Mesenchymal stem cell (in vitro differentiated cells and primary cell): ENCODE results near the gene ARHGEF3.

Experiments used
- DNase-seq: peaks from one replicate; pipeline ENCODE4 v3.0.0-alpha.2; 2013
- H2AFZ ChIP-seq: one replicate; pipeline ENCODE4 v1.6.1; 2013; ENCODE audit warnings: low read depth, mild to moderate bottlenecking, control low read depth, inconsistent platforms, low read length, moderate library complexity
- H2AK5ac ChIP-seq: 2 replicates; pipeline ENCODE4 v1.6.1; 2013; ENCODE audit warnings: low read length, moderate library complexity, mild to moderate bottlenecking, inconsistent platforms; ENCODE audit not compliant: severe bottlenecking
- H2BK120ac ChIP-seq: one replicate; pipeline ENCODE4 v1.6.1; 2013; ENCODE audit warnings: low read depth, mild to moderate bottlenecking, inconsistent platforms, low read length, moderate library complexity
- H2BK12ac ChIP-seq, 2 experiments: one replicate each; pipeline ENCODE4 v1.6.1; 2013; ENCODE audit warnings: inconsistent platforms in 2 of 2, low read length in 2 of 2, mild to moderate bottlenecking in 2 of 2, moderate library complexity in 2 of 2, control low read depth in 1 of 2
- H2BK15ac ChIP-seq: one replicate; pipeline ENCODE4 v1.6.1; 2013; ENCODE audit warnings: mild to moderate bottlenecking, low read depth, inconsistent platforms; ENCODE audit not compliant: poor library complexity, severe bottlenecking
- H2BK5ac ChIP-seq: 2 replicates; pipeline ENCODE4 v1.6.1; 2013; ENCODE audit warnings: low read depth, mild to moderate bottlenecking, low read length, control low read depth, inconsistent platforms; ENCODE audit not compliant: poor library complexity, severe bottlenecking
- H3K14ac ChIP-seq, 2 experiments: one replicate each; pipeline ENCODE4 v1.6.1; 2013; ENCODE audit warnings: inconsistent platforms in 2 of 2, low read length in 2 of 2, control low read depth in 1 of 2, mild to moderate bottlenecking in 1 of 2, moderate library complexity in 1 of 2
- H3K18ac ChIP-seq, 2 experiments: one replicate each; pipeline ENCODE4 v1.6.1; 2013; ENCODE audit warnings: inconsistent platforms in 2 of 2, low read length in 2 of 2, control low read depth in 1 of 2, low read depth in 1 of 2, mild to moderate bottlenecking in 1 of 2
- H3K23ac ChIP-seq, 2 experiments: one replicate each; pipeline ENCODE4 v1.6.1; 2013; ENCODE audit warnings: inconsistent platforms in 2 of 2, low read length in 2 of 2, mild to moderate bottlenecking in 2 of 2, moderate library complexity in 2 of 2, control low read depth in 1 of 2
- H3K27ac ChIP-seq: 2 replicates; pipeline ENCODE4 v1.5.1; 2013; ENCODE audit warnings: mild to moderate bottlenecking, moderate library complexity, low read length, control low read depth, inconsistent platforms; ENCODE audit not compliant: poor library complexity, severe bottlenecking
- H3K27me3 ChIP-seq, 2 experiments: 2 replicates each; pipeline versions ENCODE4 v1.6.1 to v1.7.0; 2013; ENCODE audit warnings: low read length in 2 of 2, mild to moderate bottlenecking in 2 of 2, moderate library complexity in 2 of 2, control low read depth in 1 of 2, inconsistent platforms in 1 of 2; ENCODE audit not compliant: control insufficient read depth in 1 of 2, insufficient read depth in 1 of 2
- H3K36me3 ChIP-seq, 2 experiments: 2 replicates each; pipeline versions ENCODE4 v1.6.1 to v1.7.0; 2013; ENCODE audit warnings: low read length in 2 of 2, control low read depth in 1 of 2, inconsistent platforms in 1 of 2, low read depth in 1 of 2, mild to moderate bottlenecking in 1 of 2; ENCODE audit not compliant: insufficient read depth in 2 of 2, control insufficient read depth in 1 of 2
- H3K4ac ChIP-seq, 2 experiments: one replicate each; pipeline ENCODE4 v1.6.1; 2013; ENCODE audit warnings: inconsistent platforms in 2 of 2, low read length in 2 of 2, mild to moderate bottlenecking in 2 of 2, moderate library complexity in 2 of 2, control low read depth in 1 of 2, low read depth in 1 of 2
- H3K4me1 ChIP-seq: 2 replicates; pipeline ENCODE4 v1.6.1; 2013; ENCODE audit warnings: low read depth, low read length, control low read depth; ENCODE audit not compliant: control insufficient read depth, insufficient read depth
- H3K4me2 ChIP-seq: 2 replicates; pipeline ENCODE4 v1.6.1; 2013; ENCODE audit warnings: low read length, mild to moderate bottlenecking, inconsistent platforms; ENCODE audit not compliant: poor library complexity, severe bottlenecking
- H3K4me3 ChIP-seq, 2 experiments: 2 replicates each; pipeline versions ENCODE4 v1.5.1 to v1.7.0; 2013; ENCODE audit warnings: low read length in 2 of 2, mild to moderate bottlenecking in 2 of 2, control low read depth in 1 of 2, low read depth in 1 of 2; ENCODE audit not compliant: insufficient read depth in 1 of 2
- H3K79me1 ChIP-seq: replicated peaks from 2 replicates; pipeline ENCODE4 v1.6.1; 2013; ENCODE audit warnings: mild to moderate bottlenecking, control low read depth, low read length, inconsistent platforms; ENCODE audit not compliant: poor library complexity, severe bottlenecking
- H3K9ac ChIP-seq: 2 replicates; pipeline ENCODE4 v1.7.0; 2013; ENCODE audit warnings: mild to moderate bottlenecking, low read length, moderate library complexity
- H3K9me3 ChIP-seq: 2 replicates; pipeline ENCODE4 v1.7.0; 2013; ENCODE audit warnings: mild to moderate bottlenecking, low read length; ENCODE audit not compliant: control insufficient read depth
- H4K8ac ChIP-seq: one replicate; pipeline ENCODE4 v1.6.1; 2013; ENCODE audit warnings: inconsistent platforms, mild to moderate bottlenecking, low read length, moderate library complexity
- H4K91ac ChIP-seq: one replicate; pipeline ENCODE4 v1.6.1; 2013; ENCODE audit warnings: mild to moderate bottlenecking, low read length, inconsistent platforms
- WGBS: methylation state at CpG from one replicate; pipeline ENCODE4 v1.1.7; 2013; ENCODE audit warnings: mixed read lengths; 5-methylcytosine and 5-hydroxymethylcytosine counted together

Gene ARHGEF3

DNA sequence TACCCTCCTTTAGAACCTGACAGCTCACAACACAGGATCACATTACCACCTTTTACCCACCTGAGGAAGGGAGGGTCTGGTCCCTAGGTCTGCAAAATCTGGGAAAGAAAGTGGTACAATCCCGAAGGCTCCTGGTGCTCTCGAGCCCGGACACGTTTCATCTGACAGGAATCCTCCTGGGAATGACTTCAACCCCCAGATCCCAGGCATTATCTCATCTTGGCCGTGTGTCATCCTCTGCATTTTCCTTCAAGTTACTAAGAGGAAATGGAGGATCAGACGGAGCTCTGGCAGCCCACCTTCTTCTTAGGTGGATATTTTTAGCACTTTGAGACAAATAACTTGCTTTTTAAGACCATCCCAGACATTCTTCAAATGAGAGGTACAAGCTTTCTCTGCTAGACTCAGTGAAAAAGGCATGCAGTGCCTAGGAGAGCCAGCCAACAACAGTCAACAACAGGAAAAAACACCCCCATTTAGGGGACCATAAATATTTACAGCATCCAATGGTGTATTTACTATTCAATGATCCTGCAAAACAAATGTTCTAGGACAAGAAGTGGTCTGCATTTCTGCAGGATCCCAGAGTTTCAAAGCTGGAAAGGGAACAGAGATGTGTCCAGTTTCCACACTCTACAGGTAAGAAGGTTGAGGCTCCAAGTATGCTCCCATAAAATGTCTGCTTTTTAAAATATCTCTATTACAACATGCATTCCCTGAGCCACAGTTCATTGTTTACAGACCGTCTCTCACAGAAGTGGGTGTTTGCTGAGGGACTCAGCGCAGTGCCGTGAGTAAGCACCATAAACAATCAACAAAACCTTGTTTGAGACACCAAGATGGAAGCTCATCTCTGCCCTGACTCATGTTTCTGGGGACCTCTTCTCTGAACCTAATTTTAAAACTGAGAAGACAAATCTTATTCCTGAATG lies 38.3 kb upstream of the ARHGEF3 start:
- Histone ChIP-seq H2BK120ac (no peak overlapping the region), H3K23ac (no peak overlapping the region), H3K4me1 (peaks cover 2% of the 10 kb centered on the region), H3K4ac (no peak overlapping the region), H2AFZ (no peak overlapping the region), H3K4me3 (no peak overlapping the region), H4K91ac (no peak overlapping the region), H2BK5ac (no peak overlapping the region), H3K79me1 (no peaks in the 10 kb centered on the region), H3K9ac (no peak overlapping the region), H3K9me3 (no peaks in the 10 kb centered on the region), H2AK5ac (no peak overlapping the region), H2BK12ac (peak overlapping the region in 1 of 2 experiments; percentile 29), H3K14ac (no peak overlapping the region), H2BK15ac (no peak overlapping the region), H3K36me3 (no peaks in the 10 kb centered on the region), H3K27me3 (no peaks in the 10 kb centered on the region), H3K18ac (peak overlapping the region; percentile 37 to 56), H3K27ac (no peak overlapping the region), H4K8ac (peak overlapping the region; percentile 4), H3K4me2 (no peak overlapping the region)
- peak; percentile 95 for DNase-seq
- WGBS, result 1% methylated on average over 9 of the region's 9 CpGs

DNA sequence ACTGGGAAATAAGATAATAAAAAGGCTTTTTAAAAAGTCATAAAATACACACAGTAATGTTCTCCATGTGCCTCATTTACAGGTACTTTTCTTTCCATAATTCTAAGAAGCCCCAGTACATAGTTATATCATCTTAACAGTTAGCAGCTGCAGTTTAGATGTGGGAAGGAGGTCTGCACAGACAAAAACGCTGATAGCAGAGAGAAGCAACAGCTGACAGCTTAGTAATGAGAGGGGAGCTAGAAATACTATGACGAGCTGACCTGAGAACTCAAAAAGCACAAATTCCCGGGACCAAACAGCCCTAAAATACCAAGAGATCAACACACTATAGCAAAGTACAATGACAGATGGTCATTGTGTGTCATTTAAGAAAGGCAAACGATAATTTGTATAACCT lies 36.7 kb upstream of the ARHGEF3 start:
- Histone ChIP-seq H3K4me1 (no peaks in the 10 kb centered on the region), H3K9me3 (no peaks in the 10 kb centered on the region), H2BK5ac (no peak overlapping the region), H2BK12ac (no peak overlapping the region), H3K23ac (no peak overlapping the region), H3K14ac (no peak overlapping the region), H2AFZ (no peak overlapping the region), H3K4me2 (no peak overlapping the region), H3K4me3 (no peak overlapping the region), H3K27me3 (no peaks in the 10 kb centered on the region), H4K91ac (no peak overlapping the region), H2AK5ac (no peak overlapping the region), H3K4ac (no peak overlapping the region), H2BK15ac (no peak overlapping the region), H3K18ac (no peak overlapping the region), H3K27ac (no peak overlapping the region), H3K79me1 (no peaks in the 10 kb centered on the region), H2BK120ac (no peak overlapping the region), H3K36me3 (no peaks in the 10 kb centered on the region), H4K8ac (no peak overlapping the region), H3K9ac (no peak overlapping the region)
- 100% methylated on average over 1 of the region's 4 CpGs for WGBS
- no peak for DNase-seq

DNA sequence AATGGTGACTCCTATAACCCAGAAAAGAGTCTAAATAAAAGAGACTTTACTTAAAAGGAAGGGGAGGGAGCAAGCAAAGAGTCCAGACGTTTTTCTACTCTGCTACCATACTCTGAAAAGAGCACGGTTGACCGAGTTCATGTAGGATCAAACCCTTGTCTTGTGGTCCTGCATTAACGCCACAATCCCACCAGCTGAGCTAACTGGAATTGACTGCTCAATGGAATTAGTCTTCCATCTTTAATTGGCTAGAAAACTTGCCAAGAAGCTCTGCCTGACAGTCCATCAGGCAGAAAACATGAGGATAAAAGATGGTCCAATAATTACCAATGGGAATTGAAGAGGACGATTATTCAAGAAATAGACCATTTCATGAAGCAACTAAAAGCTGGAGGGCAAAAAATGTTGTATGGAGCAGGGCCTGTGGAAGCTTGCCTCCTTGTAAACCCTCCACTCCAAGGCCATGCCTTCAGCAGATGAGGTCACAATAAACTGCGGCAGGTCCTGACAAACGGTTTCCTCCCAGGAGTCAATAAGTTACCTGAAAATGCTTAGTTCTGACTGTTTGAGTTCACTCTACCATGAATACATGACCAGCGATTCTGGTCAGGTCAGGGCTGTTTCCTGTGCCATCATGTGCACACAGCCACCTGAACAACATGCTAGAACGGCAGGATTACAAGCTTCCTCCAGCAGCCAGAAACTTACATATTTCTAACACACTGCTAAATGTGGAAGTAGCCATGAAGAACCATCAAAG lies 35.6 kb upstream of the ARHGEF3 start:
- Histone ChIP-seq H2BK15ac (no peak overlapping the region), H3K4me3 (no peak overlapping the region), H3K79me1 (no peaks in the 10 kb centered on the region), H3K4ac (no peak overlapping the region), H3K18ac (peak overlapping the region in 1 of 2 experiments; percentile 43), H2AK5ac (no peak overlapping the region), H2BK12ac (no peak overlapping the region), H4K91ac (no peak overlapping the region), H3K27me3 (no peaks in the 10 kb centered on the region), H2AFZ (no peak overlapping the region), H3K14ac (no peak overlapping the region), H3K4me2 (no peak overlapping the region), H2BK120ac (no peak overlapping the region), H3K4me1 (no peaks in the 10 kb centered on the region), H3K36me3 (no peaks in the 10 kb centered on the region), H2BK5ac (no peak overlapping the region), H3K27ac (no peak overlapping the region), H3K23ac (peak overlapping the region in 1 of 2 experiments; percentile 14), H3K9me3 (no peaks in the 10 kb centered on the region), H4K8ac (no peak overlapping the region), H3K9ac (no peak overlapping the region)
- 75% methylated on average over 9 of the region's 9 CpGs for WGBS
- no peak for DNase-seq
